CD4-positive, alpha-beta T cell (primary cell): ENCODE results near the gene JAK3. TPM values are rescaled to one million over a fixed set of nuclear protein-coding genes. Genes with fewer than 3 reads are reported as not detected.

Source experiments
- ATAC-seq: fragments of 200-7000 bp; cut with Tn5 transposase; one replicate; pipeline ENCODE4 v1.10.0; 2022; ENCODE audit warnings: mild to moderate bottlenecking; ENCODE audit not compliant: poor library complexity
- CTCF ChIA-PET: fragments of 350-600 bp; sonication (Branson Sonifier 250); formaldehyde crosslinking; loops from one replicate; lab custom pipeline; 2021; ENCODE audit warnings: antibody characterized with exemption, inconsistent platforms; lab: Charles Lee
- POLR2A ChIA-PET: fragments of 350-600 bp; sonication (Branson Sonifier 250); formaldehyde crosslinking; loops from one replicate; lab custom pipeline; 2021; ENCODE audit warnings: antibody characterized with exemption, inconsistent platforms; lab: Charles Lee
- DNase-seq, 14 experiments: peaks; one replicate each; pipeline ENCODE4 v3.0.0-alpha.2; 2013 to 2020; ENCODE audit warnings: mixed read lengths in 2 of 14
- H3K27ac ChIP-seq, 2 donors: one replicate each; pipeline versions ENCODE4 v1.5.1 to v1.7.0; 2013; ENCODE audit warnings: low read length in 2 of 2, low read depth in 1 of 2, mild to moderate bottlenecking in 1 of 2
- H3K27me3 ChIP-seq, 2 experiments: 1 replicate in 1 of 2; 2 replicates in 1 of 2; pipeline versions ENCODE4 v1.6.1 to v1.7.0; 2013; ENCODE audit warnings: low read length in 2 of 2, control low read depth in 1 of 2, mild to moderate bottlenecking in 1 of 2, moderate library complexity in 1 of 2; ENCODE audit not compliant: insufficient read depth in 2 of 2, control insufficient read depth in 1 of 2
- H3K36me3 ChIP-seq: one replicate; pipeline ENCODE4 v1.6.1; 2013; ENCODE audit warnings: low read length, control low read depth; ENCODE audit not compliant: insufficient read depth
- H3K4me1 ChIP-seq: one replicate; pipeline ENCODE4 v1.6.1; 2013; ENCODE audit warnings: low read length, control low read depth; ENCODE audit not compliant: insufficient read depth
- H3K4me3 ChIP-seq: one replicate; pipeline ENCODE4 v1.5.1; 2013; ENCODE audit warnings: mild to moderate bottlenecking, low read length, moderate library complexity
- H3K9me3 ChIP-seq, 2 experiments: 1 replicate in 1 of 2; 2 replicates in 1 of 2; pipeline versions ENCODE4 v1.6.1 to v1.7.0; 2013; ENCODE audit warnings: low read length in 2 of 2, mild to moderate bottlenecking in 2 of 2, control low read depth in 1 of 2, moderate library complexity in 1 of 2; ENCODE audit not compliant: control insufficient read depth in 1 of 2, insufficient read depth in 1 of 2
- H3K27ac Mint-ChIP-seq: one replicate; pipeline ENCODE4 v1.8.0; 2020; ENCODE audit warnings: mixed read lengths
- H3K27me3 Mint-ChIP-seq: one replicate; pipeline ENCODE4 v1.8.0; 2021; ENCODE audit warnings: mixed read lengths
- H3K36me3 Mint-ChIP-seq: one replicate; pipeline ENCODE4 v1.8.0; 2021; ENCODE audit warnings: low read depth, mixed read lengths
- H3K4me1 Mint-ChIP-seq: one replicate; pipeline ENCODE4 v1.8.0; 2021; ENCODE audit warnings: low read depth, mixed read lengths
- H3K4me3 Mint-ChIP-seq: one replicate; pipeline ENCODE4 v1.8.0; 2020; ENCODE audit warnings: mild to moderate bottlenecking, mixed read lengths
- H3K9me3 Mint-ChIP-seq: one replicate; pipeline ENCODE4 v1.8.0; 2020; ENCODE audit warnings: mixed read lengths
- intact Hi-C, 2 experiments: fragments of 100-400 bp; cut with DNase I in 1 of 2; cut with micrococcal nuclease in 1 of 2; formaldehyde crosslinking; loops; one replicate each; pipeline versions ENCODE4 v1.15.1 to v1.9.0; 2023 to 2025; cut with DNase I, micrococcal nuclease
- total RNA-seq, 174 experiments: library from RNA in 2 of 174; stranded (reverse) in 2 of 174; gene quantifications; one replicate each; pipeline ENCODE4 v1.2.3 and lab custom pipeline; 2021 to 2026
- TF ChIP-seq, protein P1 (sequence below): fragments of 200-600 bp; IDR thresholded peaks from one replicate; pipeline ENCODE4 v1.8.0; 2022; ENCODE audit warnings: antibody characterized with exemption, mild to moderate bottlenecking

The JAK3 gene
- total RNA-seq, 2 experiments from 2014 or later, result 120 to 121 TPM

DNA sequence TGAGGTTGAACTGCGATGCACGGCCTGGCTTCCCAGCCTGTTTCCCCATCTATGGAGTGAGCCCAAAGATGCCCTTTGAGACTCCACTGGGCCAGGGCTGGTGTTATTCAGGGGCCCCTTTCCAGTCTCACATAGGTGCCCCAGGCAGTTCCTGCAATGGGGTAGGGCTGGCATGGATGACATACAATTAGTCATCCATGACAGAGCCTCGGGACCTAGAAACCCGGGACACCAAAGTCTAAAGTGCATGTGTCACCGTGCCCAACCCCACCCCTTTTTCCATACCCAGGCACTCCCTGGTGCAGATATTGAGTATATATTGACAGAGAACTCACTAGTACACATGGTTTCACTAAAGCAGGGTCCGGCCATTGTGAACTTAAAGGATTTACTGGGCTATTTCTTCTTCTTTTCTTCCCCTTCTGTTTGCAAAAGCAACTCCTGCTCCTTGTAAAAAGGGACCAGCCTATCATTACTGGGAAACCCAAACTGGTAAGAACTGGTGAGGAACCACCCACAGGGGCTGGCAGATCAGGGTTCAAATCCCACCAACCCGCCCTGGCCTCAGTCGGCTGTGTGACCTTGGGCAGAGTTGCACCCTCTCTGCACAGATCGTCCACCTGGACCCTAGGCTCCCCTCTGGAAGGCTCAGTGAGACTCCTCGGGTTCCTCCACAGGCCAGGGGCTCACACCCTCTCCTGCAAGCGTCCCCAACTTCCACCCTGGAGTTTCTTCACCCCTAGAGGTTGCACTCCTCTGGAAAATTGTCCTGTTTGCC lies 50.2 kb downstream of the JAK3 start:
- TF ChIP-seq, protein P1, sequence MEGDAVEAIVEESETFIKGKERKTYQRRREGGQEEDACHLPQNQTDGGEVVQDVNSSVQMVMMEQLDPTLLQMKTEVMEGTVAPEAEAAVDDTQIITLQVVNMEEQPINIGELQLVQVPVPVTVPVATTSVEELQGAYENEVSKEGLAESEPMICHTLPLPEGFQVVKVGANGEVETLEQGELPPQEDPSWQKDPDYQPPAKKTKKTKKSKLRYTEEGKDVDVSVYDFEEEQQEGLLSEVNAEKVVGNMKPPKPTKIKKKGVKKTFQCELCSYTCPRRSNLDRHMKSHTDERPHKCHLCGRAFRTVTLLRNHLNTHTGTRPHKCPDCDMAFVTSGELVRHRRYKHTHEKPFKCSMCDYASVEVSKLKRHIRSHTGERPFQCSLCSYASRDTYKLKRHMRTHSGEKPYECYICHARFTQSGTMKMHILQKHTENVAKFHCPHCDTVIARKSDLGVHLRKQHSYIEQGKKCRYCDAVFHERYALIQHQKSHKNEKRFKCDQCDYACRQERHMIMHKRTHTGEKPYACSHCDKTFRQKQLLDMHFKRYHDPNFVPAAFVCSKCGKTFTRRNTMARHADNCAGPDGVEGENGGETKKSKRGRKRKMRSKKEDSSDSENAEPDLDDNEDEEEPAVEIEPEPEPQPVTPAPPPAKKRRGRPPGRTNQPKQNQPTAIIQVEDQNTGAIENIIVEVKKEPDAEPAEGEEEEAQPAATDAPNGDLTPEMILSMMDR, result no peak

GRCh38 chr19:17796838-17797423 lies 50.9 kb downstream of the JAK3 start:
- Mint-ChIP-seq H3K4me3 (peak overlapping the region; percentile 42), H3K4me1 (peaks cover 60% of the 10 kb centered on the region)

More for the DNA sequence above, 50.2 kb downstream of the JAK3 start:
- ChIA-PET POLR2A (interaction anchor here (0.8 to 1.2 kb wide), 3 partner anchors 26 to 62 kb away, joined by 3 read pairs; partner anchors contain the start of genes JAK3 and RPL18A), CTCF (interaction anchor here (2.0 kb wide), 1 partner anchor 62 kb away, joined by 9 read pairs; the partner anchor contains the start of gene RPL18A)
- DNase-seq (no peak), ATAC-seq (no peak)
- Mint-ChIP-seq H3K27me3 (no peaks in the 10 kb centered on the region), H3K4me3 (no peak overlapping the region), H3K4me1 (peaks cover 63% of the 10 kb centered on the region), H3K27ac (peak overlapping the region; percentile 51), H3K9me3 (no peaks in the 10 kb centered on the region), H3K36me3 (no peaks in the 10 kb centered on the region)
- Histone ChIP-seq H3K27me3 (no peaks in the 10 kb centered on the region), H3K27ac (no peak overlapping the region), H3K9me3 (no peaks in the 10 kb centered on the region), H3K4me1 (peaks cover 51% of the 10 kb centered on the region), H3K36me3 (no peaks in the 10 kb centered on the region), H3K4me3 (no peak overlapping the region)
- intact Hi-C loops, result no loop called here

More at GRCh38 chr19:17796838-17797423, 50.9 kb downstream of the JAK3 start:
- Histone ChIP-seq H3K27me3 (no peaks in the 10 kb centered on the region), H3K36me3 (no peaks in the 10 kb centered on the region), H3K9me3 (no peaks in the 10 kb centered on the region), H3K4me1 (peaks cover 48% of the 10 kb centered on the region), H3K27ac (no peak overlapping the region), H3K4me3 (no peak overlapping the region)
- Mint-ChIP-seq H3K27ac (peak overlapping the region; percentile 51), H3K36me3 (no peaks in the 10 kb centered on the region), H3K27me3 (no peaks in the 10 kb centered on the region), H3K9me3 (no peaks in the 10 kb centered on the region)
- intact Hi-C loops, result no loop called here
- CTCF ChIA-PET, result interaction anchor here (2.0 kb wide), 1 partner anchor 63 kb away, joined by 9 read pairs; the partner anchor contains the start of gene RPL18A
- TF ChIP-seq, protein P1, result no peak
- peak in 1 of 14 experiments; percentile 5 for DNase-seq
- POLR2A ChIA-PET, result interaction anchor here (0.6 to 1.2 kb wide), 4 partner anchors 27 to 63 kb away, joined by 3 to 4 read pairs (median 3); partner anchors contain the start of genes JAK3 and RPL18A
- no peak for ATAC-seq
